K562 (cell line): ENCODE measurements around the gene MCCC1. TPM values are rescaled to one million over a fixed set of nuclear protein-coding genes. Genes with fewer than 3 reads are reported as not detected.
A peak's percentile ranks its signal among the peaks of the same experiment; 100 is the strongest.

Experiments
- ATAC-seq: fragments of 200-7000 bp; cut with Tn5 transposase; 3 replicates; pipeline ENCODE4 v1.9.1; 2020; ENCODE audit warnings: moderate library complexity
- BruUV-seq: library from RNA; stranded (reverse); fragments of 400-500 nt; replicated peaks from 2 replicates; lab custom pipeline; 2021; lab: Mats Ljungman, UMichigan
- CTCF ChIA-PET: fragments of 300-600 bp; formaldehyde crosslinking; extraction: SDS; loops from one replicate; lab custom pipeline; 2021; ENCODE audit warnings: low intra/inter-chr PET ratio; lab: Yijun Ruan, JAX
- POLR2A ChIA-PET: fragments of 300-600, 350-650 bp; sonication (Branson Sonifier 250); formaldehyde crosslinking; extraction: SDS; loops from one replicate; lab custom pipeline; 2021; ENCODE audit warnings: antibody characterized with exemption, inconsistent platforms; lab: Yijun Ruan, JAX
- DNase-seq, 4 experiments: peaks; one replicate each; pipeline versions ENCODE4 v3.0.0 to v3.0.0-alpha.2; 2011 to 2018; ENCODE audit warnings: low spot score in 3 of 4, mixed read lengths in 3 of 4; ENCODE audit errors: extremely low read depth in 1 of 4
- FAIRE-seq: peaks from 2 replicates; lab custom pipeline; 2011; peaks lifted over from hg19 to GRCh38; lab: Jason Lieb, UNC
- H2AFZ ChIP-seq: 2 replicates; pipeline ENCODE4 v1.6.0; 2011; ENCODE audit warnings: low read depth, low read length, control low read depth, inconsistent platforms
- H3K27ac ChIP-seq: fragments of 200-600 bp; 3 replicates; pipeline ENCODE4 v1.8.0; 2011; ENCODE audit warnings: low read depth, mild to moderate bottlenecking, control low read depth, inconsistent platforms, low read length, moderate library complexity, mixed read lengths; ENCODE audit errors: extremely low read depth
- H3K27me3 ChIP-seq, 2 experiments: fragments of 300-600 bp in 1 of 2; 2 replicates in 1 of 2; 3 replicates in 1 of 2; pipeline versions ENCODE4 v1.6.0 to v1.8.0; 2011; ENCODE audit warnings: inconsistent platforms in 2 of 2, low read length in 2 of 2, mild to moderate bottlenecking in 1 of 2, mixed read lengths in 1 of 2, moderate library complexity in 1 of 2; ENCODE audit not compliant: control insufficient read depth in 2 of 2, insufficient read depth in 2 of 2
- H3K36me3 ChIP-seq: fragments of 300-600 bp; 3 replicates; pipeline ENCODE4 v1.8.0; 2011; ENCODE audit warnings: mild to moderate bottlenecking, low read length, inconsistent platforms; ENCODE audit not compliant: control insufficient read depth, insufficient read depth
- H3K4me1 ChIP-seq, 2 experiments: fragments of 200-600 bp in 1 of 2; replicated peaks in 1 of 2; 2 replicates in 1 of 2; 3 replicates in 1 of 2; pipeline versions ENCODE4 v1.5.1 to v1.8.0; 2011; ENCODE audit warnings: inconsistent platforms in 2 of 2, low read length in 2 of 2, mild to moderate bottlenecking in 1 of 2, mixed read lengths in 1 of 2, moderate library complexity in 1 of 2; ENCODE audit not compliant: control insufficient read depth in 2 of 2, insufficient read depth in 2 of 2
- H3K4me2 ChIP-seq: 2 replicates; pipeline ENCODE4 v1.6.1; 2011; ENCODE audit warnings: low read length, control low read depth, inconsistent platforms, mixed read lengths; ENCODE audit not compliant: insufficient read depth
- H3K4me3 ChIP-seq: fragments of 200-600 bp; sonication (generic), shearing (Covaris generic); 2 replicates; pipeline ENCODE4 v1.5.1; 2016; ENCODE audit warnings: control low read depth, inconsistent platforms
- H3K79me2 ChIP-seq: fragments of 200-600 bp; 3 replicates; pipeline ENCODE4 v1.8.0; 2011; ENCODE audit warnings: low read length, inconsistent platforms; ENCODE audit not compliant: control insufficient read depth, insufficient read depth
- H3K9ac ChIP-seq, 2 experiments: 2 replicates each; pipeline versions ENCODE4 v1.6.0 to v1.6.1; 2011; ENCODE audit warnings: low read depth in 2 of 2, low read length in 2 of 2, control low read depth in 1 of 2, inconsistent platforms in 1 of 2, mild to moderate bottlenecking in 1 of 2, mixed read lengths in 1 of 2; ENCODE audit not compliant: insufficient read depth in 1 of 2
- H3K9me1 ChIP-seq: one replicate; pipeline ENCODE4 v1.6.0; 2011; ENCODE audit warnings: inconsistent platforms, mild to moderate bottlenecking, low read length, moderate library complexity; ENCODE audit not compliant: control insufficient read depth, insufficient read depth
- H3K9me3 ChIP-seq: replicated peaks from 2 replicates; pipeline ENCODE4 v1.5.1; 2011; ENCODE audit warnings: low read depth, low read length, inconsistent platforms; ENCODE audit not compliant: control insufficient read depth, insufficient read depth
- H4K20me1 ChIP-seq: replicated peaks from 2 replicates; pipeline ENCODE4 v1.6.1; 2011; ENCODE audit warnings: low read length, inconsistent platforms, mixed read lengths; ENCODE audit not compliant: control insufficient read depth, insufficient read depth
- CBX3 ChIP-seq, 2 experiments: IDR thresholded peaks; 1 replicate in 1 of 2; 2 replicates in 1 of 2; pipeline ENCODE4 v1.6.1; 2012; ENCODE audit warnings: inconsistent platforms in 2 of 2, low read length in 2 of 2, borderline replicate concordance in 1 of 2, control low read depth in 1 of 2
- ESRRA ChIP-seq: fragments of 450-650 bp; IDR thresholded peaks from 2 replicates; pipeline ENCODE4 v1.6.1; 2014; ENCODE audit warnings: low read depth, mild to moderate bottlenecking, moderate library complexity, borderline replicate concordance
- SNRNP70 ChIP-seq: fragments of 200-400 bp; formaldehyde crosslinking; optimal IDR thresholded peaks from 2 replicates; pipeline ENCODE3; 2017; ENCODE audit warnings: low read depth, low read length
- SP2 ChIP-seq: IDR thresholded peaks from 2 replicates; pipeline ENCODE4 v1.6.1; 2011; ENCODE audit warnings: mild to moderate bottlenecking, low read depth, low read length, moderate library complexity; ENCODE audit not compliant: poor library complexity, severe bottlenecking; ENCODE audit errors: extremely low read depth
- SPI1 ChIP-seq: IDR thresholded peaks from 2 replicates; pipeline ENCODE4 v1.6.1; 2011; ENCODE audit warnings: low read depth, low read length, control low read depth, borderline replicate concordance
- SRF ChIP-seq, 2 experiments: fragments of 250-450, 450-650 bp in 1 of 2; sonication (Bioruptor Pico) in 1 of 2; sonication (generic) in 1 of 2; formaldehyde crosslinking; IDR thresholded peaks; 2 replicates each; pipeline versions ENCODE4 v1.5.0 to v1.5.1; 2020 to 2022; ENCODE audit warnings: mild to moderate bottlenecking in 1 of 2, missing genetic modification reagents in 1 of 2
- whole genome bisulfite sequencing: fragments of 100-300 bp; shearing (Covaris generic); methylation state at CpG from one replicate; pipeline ENCODE4 v1.1.6; 2016; ENCODE audit warnings: low coverage, mixed read lengths; ENCODE audit not compliant: insufficient coverage; ENCODE audit errors: missing lambda C conversion rate; 5-methylcytosine and 5-hydroxymethylcytosine counted together
- in situ Hi-C: fragments of 300-500 bp; cut with MboI; formaldehyde crosslinking; loops from 4 replicates; pipeline ENCODE4 v1.15.0; 2018; ENCODE audit warnings: inconsistent platforms, mixed read lengths
- intact Hi-C: fragments of 100-400 bp; cut with micrococcal nuclease; formaldehyde crosslinking; loops from 2 replicates; pipeline ENCODE4 v1.14.2; 2022
- polyA plus RNA-seq, 8 experiments: library from polyadenylated mRNA; depleted of rRNA in 4 of 8; stranded (reverse) in 5 of 8; unstranded in 3 of 8; fragments of >200 nt; fragmentation: Nextera tagmentation in 2 of 8; fragmentation: Illumina TruSeq in 1 of 8; extraction: Ambion mirVana in 2 of 8; extraction: Trizol in 1 of 8; gene quantifications; 2 replicates each; pipeline versions ENCODE4 v1.2.1 to v1.2.3, GENCODE V29; 2011 to 2014; ENCODE audit warnings: inconsistent platforms in 1 of 8, missing spikeins in 1 of 8
- total RNA-seq, 7 experiments: library from RNA; depleted of rRNA in 6 of 7; stranded (reverse); fragments of >200 nt in 6 of 7; fragmentation: Illumina TruSeq in 2 of 7; extraction: Trizol in 2 of 7; gene quantifications; 2 replicates each; pipeline versions ENCODE4 v1.2.1 to v1.2.3, GENCODE V29; 2011 to 2021; ENCODE audit warnings: low replicate concordance in 1 of 7
- TF ChIP-seq, protein P1 (sequence below): fragments of 450-650 bp; IDR thresholded peaks from 2 replicates; pipeline ENCODE4 v1.6.1; 2018; ENCODE audit warnings: mild to moderate bottlenecking, low read depth; ENCODE audit not compliant: partially characterized antibody

Gene MCCC1
- total and polyA plus RNA-seq, 9 of the 15 experiments (the other 6 are each of a cell fraction or from before 2014, with no cell fraction given): 13.7 to 26.9 (median 23.0) TPM

DNA sequence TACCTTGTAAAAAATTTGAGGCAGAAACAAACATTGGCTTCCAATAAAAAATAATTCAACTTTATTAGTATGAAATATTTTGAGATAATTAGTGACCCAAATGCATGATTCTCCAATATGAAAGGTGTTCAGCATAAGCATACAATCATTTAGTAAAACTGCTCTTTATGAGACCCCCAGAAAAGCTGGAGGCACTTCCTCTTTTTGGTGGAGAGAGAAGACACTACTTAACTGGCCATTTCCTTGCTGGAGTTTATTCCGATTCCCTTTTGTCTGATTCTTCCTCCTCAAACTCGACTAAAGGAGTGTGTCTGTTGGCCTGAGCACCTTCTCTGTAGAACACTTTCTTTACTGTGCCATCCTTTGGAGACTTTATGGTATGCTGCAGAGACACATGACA, 84.1 kb downstream of the MCCC1 start:
- Histone ChIP-seq H3K27ac (no peak overlapping the region), H3K4me3 (no peak overlapping the region), H3K9me1 (no peaks in the 10 kb centered on the region), H4K20me1 (no peaks in the 10 kb centered on the region), H3K4me2 (no peak overlapping the region), H3K79me2 (no peaks in the 10 kb centered on the region), H2AFZ (no peak overlapping the region), H3K9ac (no peak overlapping the region), H3K36me3 (peaks cover 34% of the 10 kb centered on the region), H3K27me3 (no peaks in the 10 kb centered on the region), H3K9me3 (no peaks in the 10 kb centered on the region), H3K4me1 (peaks cover 1 to 3% of the 10 kb centered on the region in 2 experiments; a peak in 3 of 5 replicates)
- in situ Hi-C loops: no loop called here
- no peak for ATAC-seq
- ChIA-PET POLR2A (no interaction called here), CTCF (no interaction called here)
- intact Hi-C loops: no loop called here
- no peak for FAIRE-seq
- no peak for DNase-seq
- BruUV-seq: no TSS peak
- 58% methylated on average over 2 of the region's 2 CpGs for WGBS
- TF ChIP-seq SP2 (no peak), CBX3 (IDR thresholded peaks at IDR 0.05; ENCODE audit: borderline replicate concordance in 1 of 2, low read length in 2 of 2) (no peak), SNRNP70 (no peak), SRF (CRISPR knock-in tag; IDR thresholded peaks at IDR 0.05) (no peak), SPI1 (peak; percentile 97), ESRRA (no peak)
- TF ChIP-seq, protein P1, sequence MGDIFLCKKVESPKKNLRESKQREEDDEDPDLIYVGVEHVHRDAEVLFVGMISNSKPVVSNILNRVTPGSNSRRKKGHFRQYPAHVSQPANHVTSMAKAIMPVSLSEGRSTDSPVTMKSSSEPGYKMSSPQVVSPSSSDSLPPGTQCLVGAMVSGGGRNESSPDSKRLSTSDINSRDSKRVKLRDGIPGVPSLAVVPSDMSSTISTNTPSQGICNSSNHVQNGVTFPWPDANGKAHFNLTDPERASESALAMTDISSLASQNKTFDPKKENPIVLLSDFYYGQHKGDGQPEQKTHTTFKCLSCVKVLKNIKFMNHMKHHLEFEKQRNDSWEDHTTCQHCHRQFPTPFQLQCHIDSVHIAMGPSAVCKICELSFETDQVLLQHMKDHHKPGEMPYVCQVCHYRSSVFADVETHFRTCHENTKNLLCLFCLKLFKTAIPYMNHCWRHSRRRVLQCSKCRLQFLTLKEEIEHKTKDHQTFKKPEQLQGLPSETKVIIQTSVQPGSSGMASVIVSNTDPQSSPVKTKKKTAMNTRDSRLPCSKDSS: no peak
